Vagina (tissue), 2 donors: ENCODE results near the gene PRUNE1.

Source experiments
- CTCF ChIP-seq, 3 experiments: fragments of 450-650 bp in 2 of 3; fragments of 200-600 bp in 1 of 3; sonication (generic) in 1 of 3; IDR thresholded peaks; one replicate each; pipeline ENCODE4 v1.5.1; 2017 to 2019; ENCODE audit warnings: antibody characterized with exemption in 3 of 3, mild to moderate bottlenecking in 2 of 3, moderate library complexity in 2 of 3
- POLR2A ChIP-seq, 2 donors: fragments of 450-650 bp; IDR thresholded peaks; one replicate each; pipeline ENCODE4 v1.6.1; 2017; ENCODE audit warnings: antibody characterized with exemption in 2 of 2, mild to moderate bottlenecking in 2 of 2, moderate library complexity in 2 of 2
- POLR2AphosphoS5 ChIP-seq, 2 donors: sonication (generic); formaldehyde crosslinking; IDR thresholded peaks; one replicate each; pipeline ENCODE4 v1.9.0; 2017; ENCODE audit warnings: antibody characterized with exemption in 2 of 2, mild to moderate bottlenecking in 2 of 2, low read depth in 1 of 2; ENCODE audit not compliant: insufficient read depth in 1 of 2

GRCh38 chr1:150987924-150988323 is 20.3 kb upstream of the PRUNE1 start:
- TF ChIP-seq CTCF (IDR thresholded peaks at IDR 0.05) (no peak), POLR2AphosphoS5 (IDR thresholded peaks at IDR 0.05; ENCODE audit: insufficient read depth in 1 of 2, low read depth in 1 of 2) (no peak), POLR2A (IDR thresholded peaks at IDR 0.05) (no peak)
